ENCODE measurements around the gene NMRK2.
"Not testable (repeated sequence)": the region's sequence is repeated elsewhere in the genome, so short reads cannot be mapped to it uniquely, and the experiment has no call there.

Gene NMRK2

DNA sequence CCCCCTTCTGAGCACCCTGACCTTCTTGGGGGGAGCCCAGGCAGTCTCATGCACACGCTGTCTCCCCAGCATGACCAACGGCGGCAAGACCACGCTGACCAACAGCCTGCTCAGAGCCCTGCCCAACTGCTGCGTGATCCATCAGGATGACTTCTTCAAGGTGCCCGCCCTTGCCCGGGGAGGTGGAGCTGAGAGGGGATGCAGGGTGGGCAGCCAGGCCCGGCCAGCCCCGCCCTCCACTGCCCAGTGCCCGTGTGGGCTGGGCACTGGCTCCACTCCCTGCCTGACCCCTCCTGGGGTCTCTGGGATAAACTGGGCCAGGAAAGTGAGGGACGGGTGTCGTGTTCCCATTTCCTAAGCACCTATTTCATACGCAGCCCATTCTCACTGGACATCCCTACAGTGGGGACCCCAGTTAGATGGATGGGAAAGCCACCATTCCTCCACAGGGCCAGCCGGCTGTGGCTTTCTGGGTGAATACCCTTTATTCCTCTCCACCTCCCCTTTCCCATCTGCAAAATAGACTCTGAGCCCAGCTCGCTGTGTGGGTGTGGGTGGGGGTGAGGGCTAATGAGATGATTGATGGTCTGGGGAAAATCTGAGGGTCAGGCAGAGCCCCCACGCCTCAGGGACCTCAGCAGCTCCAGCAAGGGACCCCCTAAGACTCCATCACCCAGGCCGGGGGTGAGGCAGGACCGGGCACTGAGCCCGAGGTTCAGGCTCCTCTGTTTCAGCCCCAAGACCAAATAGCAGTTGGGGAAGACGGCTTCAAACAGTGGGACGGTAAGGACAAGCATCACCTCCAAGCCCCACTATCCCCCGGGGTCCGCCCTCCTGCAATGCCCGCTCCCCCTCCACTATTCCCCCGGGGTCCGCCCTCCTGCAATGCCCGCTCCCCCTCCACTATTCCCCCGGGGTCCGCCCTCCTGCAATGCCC, 3.9 kb downstream of the NMRK2 start:
- DNase-seq = no peak

GRCh38 chr19:3938300-3938950, 5.6 kb downstream of the NMRK2 start:
- DNase-seq = not testable (repeated sequence)

DNA sequence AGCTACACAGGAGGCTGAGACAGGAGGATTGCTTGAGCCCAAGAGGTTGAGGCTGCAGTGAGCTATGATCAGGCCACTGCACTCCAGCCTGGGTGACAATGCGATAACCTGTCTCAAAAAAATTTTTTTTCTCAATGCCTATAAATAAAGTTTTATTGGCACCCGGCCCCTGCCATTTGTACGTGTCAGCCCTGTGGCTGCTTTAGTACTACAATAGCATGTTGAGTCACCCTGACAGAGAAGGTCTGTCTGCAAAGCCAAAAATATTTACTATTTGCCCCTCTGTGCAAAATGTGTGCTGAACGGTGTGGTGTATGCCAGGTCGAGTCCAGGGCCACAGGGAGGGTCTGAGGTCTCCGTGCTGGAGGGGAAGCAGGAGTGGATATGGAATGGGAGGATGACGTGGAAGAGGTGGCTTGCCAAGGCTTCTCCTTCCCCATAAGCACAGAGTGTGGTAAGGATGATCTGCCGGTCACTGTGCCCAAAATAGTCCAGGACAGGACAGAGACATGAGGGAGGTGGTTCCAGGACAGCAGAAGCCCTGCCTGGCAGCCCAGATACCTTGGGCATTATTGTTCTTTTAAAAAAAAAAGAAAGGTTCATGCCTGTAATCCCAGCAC, 10.0 kb downstream of the NMRK2 start:
- DNase-seq = no peak

DNA sequence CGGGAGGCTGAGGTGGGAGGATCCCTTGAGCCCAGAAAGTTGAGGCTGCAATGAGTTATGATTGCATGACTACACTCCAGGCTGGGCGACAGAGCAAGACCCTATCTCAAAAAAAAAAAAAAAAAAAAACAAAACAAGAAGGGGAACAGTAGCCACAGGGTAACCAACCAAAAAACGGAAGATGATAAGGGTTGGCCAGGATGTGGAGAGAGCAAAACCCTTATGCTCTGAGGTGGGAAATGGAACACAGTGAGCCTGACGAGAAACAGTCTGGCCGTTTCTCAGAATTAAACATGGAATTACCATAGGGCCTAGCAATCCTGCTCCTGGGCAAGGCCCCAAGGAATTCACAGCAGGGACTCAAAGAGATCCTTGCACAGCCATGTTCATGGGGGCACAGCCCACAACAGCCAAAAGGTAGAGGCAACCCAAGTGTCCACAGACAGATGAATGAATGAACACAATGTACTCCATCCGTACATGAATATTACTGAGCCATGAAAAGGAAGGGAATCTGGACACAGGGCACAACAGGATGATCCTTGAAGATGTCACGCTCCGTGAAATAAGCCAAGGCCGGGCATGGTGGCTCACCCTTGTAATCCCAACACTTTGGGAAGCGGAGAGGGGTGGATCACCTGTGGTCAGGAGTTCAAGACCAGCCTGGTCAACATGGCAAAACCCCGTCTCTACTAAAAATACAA, 11.3 kb downstream of the NMRK2 start:
- no peak for DNase-seq

GRCh38 chr19:3945838-3946237, 13.0 kb downstream of the NMRK2 start:
- DNase-seq = no peak

DNA sequence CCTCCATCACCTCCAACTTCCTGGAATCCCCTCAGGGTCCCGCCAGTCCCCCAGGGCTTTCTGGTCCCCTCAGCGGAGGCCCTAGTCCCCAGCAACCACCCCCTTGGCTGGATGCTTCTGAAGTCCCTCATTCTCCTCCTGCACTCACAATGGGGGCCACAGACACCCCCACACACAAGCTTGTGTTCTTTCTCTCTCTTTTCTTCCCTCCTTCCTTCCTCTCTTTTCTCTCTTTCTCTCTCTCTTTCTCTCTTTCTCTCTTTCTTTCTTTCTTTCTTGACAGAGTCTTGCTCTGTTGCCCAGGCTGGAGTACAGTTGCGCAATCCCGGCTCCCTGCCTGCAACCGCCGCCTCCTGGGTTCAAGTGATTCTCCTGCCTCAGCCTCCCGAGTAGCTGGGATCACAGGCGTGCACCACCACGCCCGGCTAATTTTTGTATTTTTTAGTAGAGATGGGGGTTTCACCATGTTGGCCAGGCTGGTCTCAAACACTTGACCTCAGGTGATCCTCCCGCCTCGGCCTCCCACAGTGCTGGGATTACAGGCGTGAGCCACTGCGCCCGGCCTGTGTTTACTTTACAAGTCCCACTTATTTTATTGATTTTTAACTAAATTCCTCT, 14.6 kb downstream of the NMRK2 start:
- not testable (repeated sequence) for DNase-seq

DNA sequence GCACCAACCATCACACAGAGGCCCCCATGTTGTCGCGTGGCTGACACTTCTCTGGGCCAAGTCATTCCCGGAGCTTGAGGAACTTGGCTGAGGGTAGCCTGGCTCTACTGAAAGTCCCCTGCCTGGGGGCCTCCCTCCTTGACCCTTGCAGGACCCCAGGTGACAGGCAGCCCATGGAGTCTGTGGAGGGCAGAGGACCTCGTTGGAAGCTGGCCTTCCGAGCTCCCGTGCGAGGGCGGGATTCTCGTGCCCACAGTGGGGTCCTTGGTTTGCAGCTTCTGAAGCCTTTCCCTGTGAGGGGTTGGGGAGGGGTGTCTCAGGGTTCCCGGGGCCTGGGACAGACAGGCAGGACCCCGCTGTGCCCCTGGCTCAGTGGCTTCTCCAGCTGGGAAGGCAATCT, 16.4 kb downstream of the NMRK2 start:
- DNase-seq = no peak

GRCh38 chr19:3949997-3950859, 17.4 kb downstream of the NMRK2 start:
- DNase-seq = no peak

DNA sequence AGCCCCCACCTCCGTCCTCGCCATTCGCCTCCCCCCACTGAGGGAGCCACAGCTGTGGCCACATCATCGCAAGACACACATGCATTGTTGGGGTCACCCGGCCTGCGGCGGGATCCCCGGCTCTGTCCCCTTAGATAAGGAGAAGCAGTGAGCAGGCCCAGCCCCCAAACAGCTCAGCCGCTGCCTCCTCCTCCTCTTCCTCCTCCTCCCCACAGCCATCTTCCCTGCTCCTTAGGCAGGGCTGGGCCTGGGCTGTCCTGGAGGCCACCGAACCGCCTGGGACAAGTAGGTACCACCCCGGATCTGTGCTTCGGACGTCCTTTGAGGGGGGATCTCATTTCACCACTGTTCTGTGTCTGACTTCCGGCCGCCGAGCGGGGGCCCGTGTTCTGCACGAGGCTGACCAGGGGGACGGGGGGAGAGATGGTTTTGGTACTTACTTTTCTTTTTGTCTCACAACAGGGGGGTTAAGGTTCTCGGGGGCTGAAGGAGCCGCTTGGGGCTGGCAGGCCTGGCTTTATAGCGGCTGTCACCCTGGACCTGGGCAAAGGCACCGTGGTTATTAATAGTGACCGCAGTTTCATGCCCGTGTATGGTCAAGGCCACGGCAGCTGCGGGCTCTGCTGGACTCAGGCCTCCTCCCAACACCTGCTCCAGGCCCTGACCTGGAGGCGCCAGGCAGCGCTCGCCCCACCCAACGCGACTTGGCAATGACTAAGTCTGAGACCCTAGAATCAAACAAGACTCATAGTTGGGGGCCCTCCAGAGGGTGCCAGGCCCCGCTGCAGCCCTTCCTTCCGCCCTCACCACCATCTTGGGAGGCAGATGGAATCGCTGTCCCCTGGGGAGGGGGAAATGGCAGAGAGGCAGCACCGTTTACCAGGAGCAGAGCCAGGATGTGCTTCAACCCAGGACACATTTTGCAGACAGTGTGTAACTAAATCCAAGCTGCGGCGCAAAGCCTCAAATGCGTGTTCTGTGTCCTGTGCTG, 18.3 kb downstream of the NMRK2 start:
- no peak for DNase-seq

DNA sequence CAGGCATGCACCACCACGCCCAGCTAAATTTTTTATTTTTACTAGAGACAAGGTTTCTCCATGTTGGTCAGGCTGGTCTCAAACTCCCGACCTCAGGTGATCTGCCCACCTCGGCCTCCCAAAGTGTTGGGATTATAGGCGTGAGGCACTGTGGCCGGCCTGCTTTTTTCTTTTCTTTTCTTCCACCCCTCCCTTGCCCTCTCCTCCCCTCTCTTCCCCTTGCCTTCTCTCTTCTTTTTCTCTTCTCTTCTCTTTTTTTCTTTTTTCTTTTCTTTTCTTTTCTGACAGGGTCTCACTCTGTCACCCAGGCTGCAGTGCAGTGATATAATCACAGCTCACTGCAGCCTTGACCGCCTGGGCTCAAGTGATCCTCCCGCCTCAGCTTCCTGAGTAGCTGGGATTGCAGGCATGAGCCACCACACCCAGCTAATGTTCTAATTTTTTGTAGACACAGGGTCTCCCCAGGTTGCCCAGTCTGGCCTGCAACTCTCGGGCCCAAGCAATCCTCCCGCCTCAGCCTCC, 19.9 kb downstream of the NMRK2 start:
- not testable (repeated sequence) for DNase-seq

DNA sequence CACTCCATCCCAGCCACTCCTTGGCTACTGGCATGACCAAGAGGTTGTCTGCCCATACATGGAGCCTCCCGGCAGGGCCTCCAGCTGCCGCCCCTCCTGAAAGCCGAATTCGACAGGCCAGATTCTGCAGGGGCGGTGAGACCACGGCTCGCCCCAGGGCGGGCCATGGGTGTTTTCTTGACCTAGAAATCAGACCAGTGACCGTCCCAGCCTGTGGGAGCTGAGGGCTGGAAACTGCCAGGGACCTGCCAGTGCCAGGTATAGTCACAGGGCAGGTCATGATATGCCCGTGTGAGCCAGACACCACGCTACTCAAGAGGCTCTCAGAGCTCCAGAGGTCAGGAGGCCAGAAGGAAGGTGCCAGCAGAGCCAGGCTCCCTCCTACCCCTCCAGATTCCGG, 21.2 kb downstream of the NMRK2 start:
- DNase-seq = no peak

- not testable (repeated sequence) for DNase-seq
Observed at GRCh38 chr19:3955276-3955675, 22.4 kb downstream of the NMRK2 start.

DNA sequence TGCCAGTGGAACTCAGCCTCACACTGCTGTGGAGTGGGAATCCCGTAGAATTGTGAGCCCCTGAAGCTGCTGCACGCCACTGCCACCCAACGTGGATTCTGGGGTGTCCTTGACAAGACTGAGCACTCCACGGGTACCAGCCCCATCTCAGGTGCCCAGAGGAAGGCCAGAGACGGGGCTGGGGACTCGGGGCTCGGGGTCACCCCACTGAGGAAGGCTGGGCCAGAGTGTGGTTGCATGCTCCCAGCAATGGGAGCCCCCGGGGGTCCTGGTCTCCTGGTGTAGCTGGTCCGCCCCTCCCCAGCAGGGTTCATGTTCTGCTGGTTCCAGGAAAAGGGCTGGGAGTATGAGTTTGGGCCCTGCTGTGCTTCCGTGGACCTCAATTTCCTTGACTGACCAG, 22.8 kb downstream of the NMRK2 start:
- no peak for DNase-seq

DNA sequence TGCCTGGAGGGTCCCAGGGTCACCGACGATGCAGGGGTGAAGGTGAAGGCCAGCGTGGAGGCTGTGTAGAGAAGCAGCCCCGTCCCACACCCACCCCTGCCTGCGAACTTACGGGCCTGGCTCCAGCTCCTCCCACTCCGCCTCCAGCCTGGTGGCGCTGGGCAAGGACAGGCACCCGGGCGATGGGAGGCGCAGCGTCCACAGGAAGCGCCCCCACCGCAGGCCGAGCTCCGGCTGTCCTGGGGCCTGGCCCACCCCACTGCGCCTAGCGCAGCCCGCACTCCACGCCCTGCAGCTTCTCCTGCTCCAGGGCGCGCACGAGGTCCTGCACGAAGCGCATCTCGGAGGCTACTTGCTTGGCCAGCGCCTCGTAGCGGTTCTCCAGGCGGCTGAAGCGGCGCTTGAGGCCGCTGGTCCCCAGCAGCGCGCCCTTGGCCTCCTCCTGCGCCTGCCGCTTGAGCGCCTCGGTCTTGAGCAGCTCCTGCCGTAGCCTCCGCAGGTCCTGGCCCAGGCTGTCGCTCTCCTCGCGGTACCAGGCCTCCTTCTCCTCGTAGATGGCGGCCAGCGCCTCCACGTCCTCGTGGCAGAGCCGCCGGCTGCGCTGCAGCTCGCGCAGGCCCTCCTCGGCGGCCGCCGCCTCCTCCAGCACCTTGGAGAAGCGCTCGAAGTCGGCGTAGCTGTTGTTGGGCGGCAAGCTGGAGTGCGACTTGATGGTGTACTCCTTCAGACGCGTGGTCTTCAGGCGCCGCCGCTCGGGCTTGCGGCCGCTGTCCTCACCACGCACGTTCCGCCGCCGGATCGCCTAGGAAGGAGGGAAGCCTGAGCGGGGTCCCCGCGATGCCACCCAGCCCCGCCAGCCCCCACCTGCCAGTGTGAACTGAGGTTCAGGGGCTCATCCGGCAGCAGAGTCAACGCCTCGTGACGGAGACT, 26.2 kb downstream of the NMRK2 start:
- no peak for DNase-seq

GRCh38 chr19:3959766-3960131, 26.9 kb downstream of the NMRK2 start:
- no peak for DNase-seq

GRCh38 chr19:3961007-3961406, 28.1 kb downstream of the NMRK2 start:
- DNase-seq = no peak

DNA sequence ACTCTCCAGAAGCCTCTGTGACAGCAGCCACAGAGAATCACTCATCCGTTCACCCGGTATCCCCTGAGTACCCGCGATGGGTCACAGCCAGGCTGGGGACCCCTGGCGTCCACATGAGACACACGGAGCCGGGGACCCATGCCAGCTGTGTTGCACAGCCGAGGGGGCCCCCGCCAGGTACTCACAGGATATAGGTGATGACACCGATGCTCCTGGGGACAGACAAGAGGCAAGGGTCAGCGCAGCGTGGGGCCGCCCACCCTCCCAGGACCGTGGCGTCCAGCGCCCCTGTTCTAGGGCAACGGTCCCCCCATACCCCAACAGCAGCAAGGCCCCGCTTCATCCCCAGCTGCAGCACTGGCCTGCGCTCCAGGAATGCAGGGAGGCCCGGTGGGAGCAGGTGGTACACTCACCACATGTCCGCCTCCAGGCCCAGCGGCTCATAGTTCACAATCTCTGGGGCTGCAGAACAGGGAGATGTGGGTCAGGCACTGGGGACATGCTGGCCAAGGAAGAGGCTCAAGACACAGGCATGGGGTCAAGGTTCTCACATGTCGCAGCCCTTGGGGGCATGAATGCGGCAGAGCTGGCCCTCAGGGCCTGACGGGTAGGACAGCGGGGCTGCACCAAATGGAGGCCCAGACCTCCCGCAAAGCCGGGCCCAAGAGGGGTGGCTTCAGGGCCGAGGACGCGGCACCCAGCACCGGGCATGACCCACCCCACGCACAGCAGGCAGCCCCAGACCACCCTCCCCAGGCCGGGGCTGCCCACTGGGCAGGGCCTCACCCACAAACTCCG, 30.8 kb downstream of the NMRK2 start:
- no peak for DNase-seq

All from activated T-cell treated with anti-CD3 and anti-CD28 coated beads for 4 hours (primary cell).